K562 treated with DMSO at 1 percent for 4 hours (cell line): ENCODE data around the gene EFNA3. TPM values are rescaled to one million over a fixed set of nuclear protein-coding genes. Genes with fewer than 3 reads are reported as not detected.

Source experiments
- total RNA-seq: library from RNA; unstranded; fragments of 300-600 nt; gene quantifications from 2 replicates; pipeline ENCODE4 v1.2.3, GENCODE V29; 2022; ENCODE audit not compliant: insufficient read depth

EFNA3 gene
- 3.1 and 5.9 TPM in 2 replicates for total RNA-seq

GRCh38 chr1:155078469-155079209 is at the start of gene EFNA3:
TSS of gene EFNA3 (plus strand) at chr1:155078837. CDS start at chr1:155078942, 105 bp downstream.

GRCh38 chr1:155033524-155033923 is 45.1 kb upstream of the EFNA3 start, which contains the start of the genes DCST1 and DCST2:
TSS of gene DCST1 (plus strand) at chr1:155033824. CDS start at chr1:155034037, 213 bp downstream.
TSS of gene DCST2 (minus strand) at chr1:155033781. CDS start at chr1:155033701, 80 bp downstream.

DNA sequence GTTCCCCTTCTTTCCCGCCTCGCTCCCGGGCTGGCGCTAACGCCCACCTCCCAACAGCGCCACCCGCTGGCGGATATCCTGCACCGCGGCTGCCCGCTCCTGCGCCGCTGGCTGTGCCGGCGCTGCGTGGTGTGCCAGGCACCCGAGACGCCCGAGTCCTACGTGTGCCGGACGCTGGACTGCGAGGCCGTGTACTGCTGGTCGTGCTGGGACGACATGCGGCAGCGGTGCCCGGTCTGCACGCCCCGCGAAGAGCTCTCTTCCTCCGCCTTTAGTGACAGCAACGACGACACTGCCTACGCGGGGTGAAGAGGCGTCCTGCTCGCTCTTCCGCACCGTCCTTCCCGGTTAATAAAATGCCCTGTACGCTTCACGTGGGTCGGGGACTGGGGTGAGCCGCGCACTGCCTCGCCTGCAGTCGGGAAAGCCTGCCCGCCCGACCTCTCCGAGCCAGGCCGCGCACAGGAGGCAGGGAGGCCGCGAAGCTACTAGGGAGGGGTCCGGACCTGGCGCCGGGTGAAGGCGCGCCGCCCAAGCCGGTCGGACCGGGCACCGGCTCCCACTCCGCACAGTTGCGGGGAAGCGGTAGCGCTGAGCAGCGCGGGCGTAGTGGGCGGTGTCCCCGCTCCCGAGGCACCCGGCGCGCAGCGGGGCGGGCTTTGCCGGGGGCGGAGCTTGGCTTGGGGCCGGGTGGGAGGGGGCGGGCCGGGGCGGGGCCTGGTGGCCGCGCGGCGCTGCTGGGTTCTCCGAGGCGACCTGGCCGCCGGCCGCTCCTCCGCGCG is 27.9 kb upstream of the EFNA3 start, which contains the start of gene ADAM15:
Gene ADAM15, plus strand, starts transcription at position 757 of the 782 bp plus-strand sequence. CDS start 71 bp downstream, outside the sequence.

GRCh38 chr1:155063550-155064110 is 15.0 kb upstream of the EFNA3 start, which contains the start of gene EFNA4:
TSS of gene EFNA4 (plus strand) at chr1:155063740. CDS start at chr1:155063824, 84 bp downstream.

GRCh38 chr1:155127105-155127966 is 48.7 kb downstream of the EFNA3 start, which contains the start of gene EFNA1:
TSS of gene EFNA1 (plus strand) at chr1:155127876. CDS start at chr1:155127978, 102 bp downstream.

DNA sequence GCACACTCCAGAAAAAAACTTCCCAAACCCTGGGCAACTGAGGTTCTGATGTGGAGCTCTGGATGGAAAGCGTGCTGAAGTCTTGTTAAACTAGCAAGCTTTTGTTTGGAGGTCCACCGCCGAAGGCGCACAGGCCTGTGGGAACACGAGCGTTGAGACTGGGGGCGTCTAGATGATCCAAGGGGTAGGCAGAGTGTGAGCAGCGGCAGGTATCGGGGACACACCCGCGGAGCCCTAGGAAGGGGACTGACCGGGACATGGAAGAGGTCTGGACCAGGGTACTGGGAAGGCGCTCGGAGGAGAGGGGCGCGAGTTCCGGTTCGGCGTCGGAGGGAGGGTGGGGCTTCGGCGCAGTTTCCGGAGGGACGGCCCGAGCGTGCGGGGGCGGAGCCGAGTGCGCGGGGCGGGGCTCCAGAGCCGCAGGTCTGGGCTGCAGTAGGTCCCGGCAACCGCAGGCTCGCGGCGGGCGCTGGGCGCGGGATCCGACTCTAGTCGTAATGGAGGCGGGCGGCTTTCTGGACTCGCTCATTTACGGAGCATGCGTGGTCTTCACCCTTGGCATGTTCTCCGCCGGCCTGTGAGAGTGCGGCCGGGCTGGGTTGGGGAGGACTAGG is 56.9 kb downstream of the EFNA3 start, which contains the start of gene SLC50A1:
Gene SLC50A1, plus strand, starts transcription at position 438 of the 614 bp plus-strand sequence. Its CDS starts 60 bp downstream, at position 498.

Other genes starting within 250 kb of the EFNA3 start
- 0.24 TPM in 1 of 2 replicates, not detected in the other for gene KCNN3, start 208.6 kb upstream of the EFNA3 start, total RNA-seq
- 15.0 and 15.4 TPM in 2 replicates for gene PMVK, start 142.1 kb upstream of the EFNA3 start, total RNA-seq
- 17.2 and 18.4 TPM in 2 replicates for gene PBXIP1, start 122.7 kb upstream of the EFNA3 start, total RNA-seq
- gene PYGO2, start 117.1 kb upstream of the EFNA3 start, total RNA-seq: 33.7 and 39.2 TPM in 2 replicates
- 39.1 and 42.7 TPM in 2 replicates for gene SHC1, start 108.1 kb upstream of the EFNA3 start, total RNA-seq
- 495 and 528 TPM in 2 replicates for gene CKS1B, start 104.2 kb upstream of the EFNA3 start, total RNA-seq
- gene FLAD1, start 95.5 kb upstream of the EFNA3 start, total RNA-seq: 32.2 and 39.4 TPM in 2 replicates
- not detected in 2 replicates for gene LENEP, start 85.3 kb upstream of the EFNA3 start, total RNA-seq
- gene ZBTB7B, start 76.0 kb upstream of the EFNA3 start, total RNA-seq: 27.9 and 35.5 TPM in 2 replicates
- not detected in 2 replicates for gene DCST2, start 45.1 kb upstream of the EFNA3 start, total RNA-seq
- gene DCST1, start 45.0 kb upstream of the EFNA3 start, total RNA-seq: not detected in 2 replicates
- gene ADAM15, start 27.5 kb upstream of the EFNA3 start, total RNA-seq: 40.7 and 46.0 TPM in 2 replicates
- gene EFNA4, start 15.1 kb upstream of the EFNA3 start, total RNA-seq: 10.5 and 16.5 TPM in 2 replicates
- gene EFNA1, start 49.0 kb downstream of the EFNA3 start, total RNA-seq: 5.1 and 5.9 TPM in 2 replicates
- 96.4 and 104 TPM in 2 replicates for gene SLC50A1, start 57.0 kb downstream of the EFNA3 start, total RNA-seq
- 120 and 130 TPM in 2 replicates for gene DPM3, start 61.7 kb downstream of the EFNA3 start, total RNA-seq
- gene KRTCAP2, start 94.5 kb downstream of the EFNA3 start, total RNA-seq: 290 and 308 TPM in 2 replicates
- 0.40 TPM in 1 of 2 replicates, not detected in the other for gene TRIM46, start 95.0 kb downstream of the EFNA3 start, total RNA-seq
- gene THBS3, start 129.1 kb downstream of the EFNA3 start, total RNA-seq: 5.3 and 6.6 TPM in 2 replicates
- 69.3 and 70.9 TPM in 2 replicates for gene MTX1, start 129.9 kb downstream of the EFNA3 start, total RNA-seq
- 30.0 and 43.2 TPM in 2 replicates for gene ENTREP3, start 176.6 kb downstream of the EFNA3 start, total RNA-seq
- gene SCAMP3, start 183.5 kb downstream of the EFNA3 start, total RNA-seq: 109 and 131 TPM in 2 replicates
- gene CLK2, start 194.7 kb downstream of the EFNA3 start, total RNA-seq: 28.5 and 34.6 TPM in 2 replicates
- 3.2 and 4.2 TPM in 2 replicates for gene HCN3, start 198.6 kb downstream of the EFNA3 start, total RNA-seq
- 25.1 and 25.8 TPM in 2 replicates for gene PKLR, start 222.6 kb downstream of the EFNA3 start, total RNA-seq
- gene FDPS, start 230.0 kb downstream of the EFNA3 start, total RNA-seq: 237 and 248 TPM in 2 replicates
- 40.3 and 62.8 TPM in 2 replicates for gene RUSC1, start 242.1 kb downstream of the EFNA3 start, total RNA-seq